ENCODE data around the gene FYN.

GRCh38 chr6:111663692-111664564 is 209.3 kb downstream of the FYN start:
- TF ChIP-seq TARDBP (IDR thresholded peaks at IDR 0.05) (no peak), ZNF384 (IDR thresholded peaks at IDR 0.05) (no peak), ELF4 (IDR thresholded peaks at IDR 0.05) (no peak), SP1 (IDR thresholded peaks at IDR 0.05) (no peak), FOXK2 (IDR thresholded peaks at IDR 0.05) (no peak), BHLHE40 (IDR thresholded peaks at IDR 0.05; ENCODE audit: borderline replicate concordance) (no peak), HDGF (IDR thresholded peaks at IDR 0.05; ENCODE audit: borderline replicate concordance) (no peak), SUZ12 (IDR thresholded peaks at IDR 0.05) (no peak), FOXA1 (IDR thresholded peaks at IDR 0.05) (no peak)
